BLaER1 treated with 17β-estradiol and CSF1 and Interleukin-3, amounts not matched to agents 10 nM and 100 nM (cell line): ENCODE data around the gene KCNH5.
"Not testable (repeated sequence)": the region's sequence is repeated elsewhere in the genome, so short reads cannot be mapped to it uniquely, and the experiment has no call there.

Source experiments
- H3K27ac ChIP-seq, 11 experiments: shearing (Covaris generic); formaldehyde crosslinking; 2 replicates each; pipeline ENCODE4 v1.8.1; 2022
- H3K27me3 ChIP-seq, 11 experiments: shearing (Covaris generic); formaldehyde crosslinking; 2 replicates each; pipeline ENCODE4 v1.8.1; 2022
- H3K36me3 ChIP-seq, 11 experiments: shearing (Covaris generic); formaldehyde crosslinking; 2 replicates each; pipeline ENCODE4 v1.8.1; 2022
- H3K4me1 ChIP-seq, 10 experiments: shearing (Covaris generic); formaldehyde crosslinking; 2 replicates each; pipeline ENCODE4 v1.8.1; 2022
- H3K4me2 ChIP-seq, 11 experiments: shearing (Covaris generic); formaldehyde crosslinking; 2 replicates each; pipeline ENCODE4 v1.8.1; 2022
- H3K4me3 ChIP-seq, 10 experiments: shearing (Covaris generic); formaldehyde crosslinking; 2 replicates each; pipeline ENCODE4 v1.8.1; 2022
- H3K9ac ChIP-seq, 11 experiments: shearing (Covaris generic); formaldehyde crosslinking; 2 replicates each; pipeline ENCODE4 v1.8.1; 2022
- H3K9me3 ChIP-seq, 11 experiments: shearing (Covaris generic); formaldehyde crosslinking; replicated peaks in 1 of 11; 2 replicates each; pipeline ENCODE4 v1.8.1; 2022
- H4K20me1 ChIP-seq, 11 experiments: shearing (Covaris generic); formaldehyde crosslinking; 2 replicates each; pipeline ENCODE4 v1.8.1; 2022
- Cebpa-rat ChIP-seq, 11 experiments: shearing (Covaris generic); IDR thresholded peaks; 2 replicates each; pipeline ENCODE4 v1.8.1; 2022

KCNH5 gene

DNA sequence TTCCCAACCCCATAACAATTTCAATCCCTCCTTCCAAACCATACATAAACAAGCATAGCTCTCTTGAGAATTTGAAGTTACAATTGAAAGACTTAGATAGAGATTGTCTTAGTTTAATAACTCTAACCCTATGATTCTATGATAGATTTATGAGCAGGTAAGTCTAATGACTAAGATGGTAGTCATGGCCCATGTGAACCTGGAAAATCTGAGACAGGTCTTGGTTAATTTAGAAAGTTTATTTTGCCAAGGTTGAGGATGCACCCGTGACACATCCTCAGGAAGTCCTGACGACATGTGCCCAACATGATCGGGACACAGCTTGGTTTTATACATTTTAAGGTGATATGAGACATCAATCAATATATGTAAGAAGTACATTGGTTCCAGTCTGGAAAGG is 248.8 kb downstream of the KCNH5 start:
- Histone ChIP-seq H3K4me2 (no peak overlapping the region), H3K27me3 (no peaks in the 10 kb centered on the region), H4K20me1 (no peaks in the 10 kb centered on the region), H3K4me3 (no peak overlapping the region), H3K9me3 (no peaks in the 10 kb centered on the region), H3K4me1 (no peaks in the 10 kb centered on the region), H3K9ac (no peak overlapping the region), H3K36me3 (no peaks in the 10 kb centered on the region), H3K27ac (no peak overlapping the region)
- no peak for TF ChIP-seq Cebpa-rat (IDR thresholded peaks at IDR 0.05)

DNA sequence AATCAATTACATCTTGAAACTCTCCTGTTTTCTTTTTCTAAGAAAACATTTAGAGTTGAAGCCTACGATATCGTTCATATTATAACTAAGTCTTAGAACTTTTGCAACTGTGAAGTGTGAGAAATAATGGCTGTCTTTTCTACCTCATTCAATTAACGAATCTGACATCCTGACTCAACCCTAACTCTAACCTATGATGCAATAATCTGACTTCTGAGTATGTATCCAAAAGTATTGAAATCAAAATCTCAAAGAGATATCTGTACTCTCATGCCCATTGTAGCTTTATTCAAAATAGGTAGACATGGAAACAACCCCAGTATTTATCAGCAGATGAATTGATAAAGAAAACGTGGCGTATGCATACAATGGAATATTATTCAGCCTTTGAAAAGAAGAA is 252.7 kb downstream of the KCNH5 start:
- Histone ChIP-seq H4K20me1 (no peaks in the 10 kb centered on the region), H3K9ac (no peak overlapping the region), H3K27me3 (no peaks in the 10 kb centered on the region), H3K27ac (no peak overlapping the region), H3K4me3 (no peak overlapping the region), H3K4me1 (no peaks in the 10 kb centered on the region), H3K9me3 (peaks cover 0 to 14% (median 0%) of the 10 kb centered on the region in 11 experiments; a peak in 5 of 22 replicates), H3K36me3 (no peaks in the 10 kb centered on the region), H3K4me2 (no peak overlapping the region)
- TF ChIP-seq Cebpa-rat (IDR thresholded peaks at IDR 0.05) = 0 out of 22 replicates have a peak, but pooled peaks of 1 of the 11 experiments have one; percentile 26

DNA sequence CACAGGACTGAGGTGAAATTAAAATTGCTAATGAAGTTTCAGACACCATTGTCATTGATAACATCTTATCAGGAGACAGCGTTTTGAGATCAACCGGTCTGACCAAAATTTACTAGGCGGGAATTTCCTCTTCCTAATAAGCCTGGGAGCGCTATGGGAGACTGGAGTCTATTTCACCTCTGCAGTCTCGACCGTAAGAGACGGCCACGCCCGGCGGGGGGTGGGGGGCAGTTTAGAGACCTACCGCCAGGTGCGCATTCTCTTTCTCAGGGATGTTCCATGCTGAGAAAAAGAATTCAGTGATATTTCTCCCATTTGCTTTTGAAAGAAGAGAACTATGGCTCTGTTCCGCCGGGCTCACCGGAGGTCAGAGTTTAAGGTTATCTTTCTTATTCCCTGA is 263.9 kb downstream of the KCNH5 start:
- peaks cover 4 to 14% (median 11%) of the 10 kb centered on the region in 11 experiments; a peak in 15 of 22 replicates for H3K9me3 ChIP-seq
- not testable (repeated sequence) for H3K27me3 ChIP-seq, H3K4me3 ChIP-seq, H3K9ac ChIP-seq, H3K27ac ChIP-seq, H3K4me2 ChIP-seq, H3K4me1 ChIP-seq, H3K36me3 ChIP-seq, H4K20me1 ChIP-seq

DNA sequence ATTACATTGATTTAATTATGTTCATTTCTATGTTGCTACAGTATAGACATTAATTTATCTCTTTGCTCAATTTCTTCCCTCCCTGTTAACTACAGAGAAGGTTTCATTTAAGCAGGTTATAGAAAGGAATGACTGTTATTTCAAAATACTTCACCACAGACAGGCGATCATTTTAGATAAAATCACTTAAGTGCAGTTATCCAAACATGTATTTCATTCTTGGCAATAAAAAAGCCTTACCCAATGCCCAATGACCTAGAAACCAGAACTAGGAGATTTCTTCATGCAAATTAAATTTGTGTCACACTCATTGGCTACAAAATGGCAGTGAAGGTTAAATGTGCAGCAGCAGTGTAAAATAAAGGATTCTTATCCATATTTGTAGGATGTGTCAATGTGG is 266.4 kb downstream of the KCNH5 start:
- no peaks in the 10 kb centered on the region for H3K27me3 ChIP-seq
- H3K9me3 ChIP-seq = peaks cover 4 to 14% (median 11%) of the 10 kb centered on the region in 11 experiments; a peak in 15 of 22 replicates
- no peak overlapping the region for H3K4me2 ChIP-seq

DNA sequence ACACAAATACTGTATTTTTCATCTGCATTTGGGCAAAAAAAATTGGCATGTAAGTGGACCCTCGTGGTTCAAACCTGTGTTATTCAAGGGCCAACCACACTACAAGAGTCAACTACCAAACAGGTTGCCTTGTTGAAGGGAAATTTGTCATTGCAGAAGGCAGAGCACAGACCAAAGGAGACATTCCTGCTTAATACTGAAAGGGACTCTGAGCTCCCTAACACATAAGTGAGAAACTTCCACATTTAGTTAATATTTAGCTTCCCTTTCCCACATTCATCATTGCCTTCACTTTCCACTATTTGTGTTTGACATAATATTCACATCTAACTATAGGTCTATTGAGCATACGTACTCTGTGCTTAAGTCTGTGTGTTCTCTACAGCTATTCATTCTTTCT is 266.9 kb downstream of the KCNH5 start:
- Histone ChIP-seq H3K4me1 (no peaks in the 10 kb centered on the region), H3K27ac (no peak overlapping the region), H4K20me1 (no peaks in the 10 kb centered on the region), H3K4me2 (no peak overlapping the region), H3K9ac (no peak overlapping the region), H3K4me3 (no peak overlapping the region), H3K36me3 (no peaks in the 10 kb centered on the region), H3K27me3 (no peaks in the 10 kb centered on the region), H3K9me3 (peaks cover 4 to 14% (median 11%) of the 10 kb centered on the region in 11 experiments; a peak in 15 of 22 replicates)
- TF ChIP-seq Cebpa-rat (IDR thresholded peaks at IDR 0.05) = no peak

More for the DNA sequence above, 266.4 kb downstream of the KCNH5 start:
- Histone ChIP-seq H3K27ac (no peak overlapping the region), H4K20me1 (no peaks in the 10 kb centered on the region), H3K4me3 (no peak overlapping the region), H3K36me3 (no peaks in the 10 kb centered on the region), H3K4me1 (no peaks in the 10 kb centered on the region), H3K9ac (no peak overlapping the region)
- TF ChIP-seq Cebpa-rat (IDR thresholded peaks at IDR 0.05) = no peak

DNA sequence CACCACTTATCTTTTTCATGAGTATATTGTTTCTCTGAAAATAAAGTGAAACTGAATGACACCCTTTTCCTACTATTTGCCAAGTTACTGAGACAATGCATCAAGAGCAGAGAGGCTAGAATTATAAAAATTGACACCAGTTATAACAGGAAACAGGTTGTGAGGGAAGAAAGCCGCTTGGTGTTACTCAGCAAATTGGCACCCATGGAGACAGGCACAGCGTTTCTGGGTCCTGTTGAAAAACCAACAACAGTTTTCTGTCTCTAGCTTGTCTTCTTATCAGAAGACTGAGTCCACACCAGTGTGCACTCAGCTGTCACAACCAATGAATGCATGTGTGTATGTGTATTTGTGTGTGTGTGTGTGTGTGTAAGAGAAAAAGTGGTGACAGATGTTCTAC is 267.7 kb downstream of the KCNH5 start:
- no peaks in the 10 kb centered on the region for H3K27me3 ChIP-seq
- H4K20me1 ChIP-seq = no peaks in the 10 kb centered on the region
- no peaks in the 10 kb centered on the region for H3K4me1 ChIP-seq
- no peak for TF ChIP-seq Cebpa-rat (IDR thresholded peaks at IDR 0.05)
- no peaks in the 10 kb centered on the region for H3K36me3 ChIP-seq
- peaks cover 4 to 14% (median 11%) of the 10 kb centered on the region in 11 experiments; a peak in 15 of 22 replicates for H3K9me3 ChIP-seq
- no peak overlapping the region for H3K27ac ChIP-seq
- no peak overlapping the region for H3K4me3 ChIP-seq
- H3K9ac ChIP-seq = no peak overlapping the region
- no peak overlapping the region for H3K4me2 ChIP-seq

DNA sequence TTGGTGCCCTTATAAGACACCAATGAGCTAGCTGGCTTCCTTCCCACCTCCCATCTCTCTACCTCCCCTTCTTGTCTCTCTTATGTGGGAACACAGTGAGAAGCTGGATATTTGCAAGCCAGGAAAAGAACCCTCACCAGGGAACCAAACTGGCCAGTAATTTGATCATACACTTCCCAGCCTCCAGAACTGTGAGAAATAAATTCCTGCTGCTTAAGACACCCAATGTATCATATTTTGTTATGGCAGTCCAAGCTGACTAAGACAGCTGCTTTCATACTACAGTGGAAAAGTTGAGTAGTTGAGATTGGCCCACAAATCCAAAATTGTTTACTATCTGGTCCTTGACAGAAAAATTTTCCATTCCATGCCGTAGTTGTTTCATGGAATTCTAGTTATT is 269.0 kb downstream of the KCNH5 start:
- Histone ChIP-seq H3K9ac (no peak overlapping the region), H3K27ac (no peak overlapping the region), H3K4me2 (no peak overlapping the region), H4K20me1 (no peaks in the 10 kb centered on the region), H3K36me3 (no peaks in the 10 kb centered on the region), H3K27me3 (no peaks in the 10 kb centered on the region), H3K4me3 (no peak overlapping the region), H3K9me3 (peaks cover under 1 to 11% (median 8%) of the 10 kb centered on the region in 11 experiments; a peak in 15 of 22 replicates), H3K4me1 (no peaks in the 10 kb centered on the region)
- TF ChIP-seq Cebpa-rat (IDR thresholded peaks at IDR 0.05) = no peak

DNA sequence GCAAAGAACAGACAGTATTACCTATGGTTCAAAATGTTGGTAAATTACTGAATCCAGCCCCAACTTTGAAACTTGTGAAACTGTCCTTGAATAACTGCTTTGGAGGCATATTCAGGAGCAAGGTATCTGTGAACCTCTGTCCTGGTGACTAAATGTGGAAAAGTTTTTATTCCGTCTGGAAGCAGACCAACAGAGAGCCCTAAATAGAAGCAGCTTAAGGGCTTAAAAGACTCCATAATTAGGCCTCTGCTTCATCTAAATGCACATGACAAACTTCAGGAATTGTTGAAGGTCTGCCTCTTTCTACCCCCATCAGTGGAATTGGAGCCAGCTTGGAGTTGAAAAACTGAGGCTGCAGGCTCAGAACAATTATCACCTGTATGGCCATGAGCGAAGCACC is 276.5 kb downstream of the KCNH5 start:
- H3K9me3 ChIP-seq = no peaks in the 10 kb centered on the region
- H3K36me3 ChIP-seq = no peaks in the 10 kb centered on the region
- H3K4me1 ChIP-seq = no peaks in the 10 kb centered on the region
- H3K9ac ChIP-seq = no peak overlapping the region
- no peaks in the 10 kb centered on the region for H3K27me3 ChIP-seq
- no peaks in the 10 kb centered on the region for H4K20me1 ChIP-seq
- TF ChIP-seq Cebpa-rat (IDR thresholded peaks at IDR 0.05) = no peak
- no peak overlapping the region for H3K4me2 ChIP-seq
- no peak overlapping the region for H3K4me3 ChIP-seq
- H3K27ac ChIP-seq = no peak overlapping the region

DNA sequence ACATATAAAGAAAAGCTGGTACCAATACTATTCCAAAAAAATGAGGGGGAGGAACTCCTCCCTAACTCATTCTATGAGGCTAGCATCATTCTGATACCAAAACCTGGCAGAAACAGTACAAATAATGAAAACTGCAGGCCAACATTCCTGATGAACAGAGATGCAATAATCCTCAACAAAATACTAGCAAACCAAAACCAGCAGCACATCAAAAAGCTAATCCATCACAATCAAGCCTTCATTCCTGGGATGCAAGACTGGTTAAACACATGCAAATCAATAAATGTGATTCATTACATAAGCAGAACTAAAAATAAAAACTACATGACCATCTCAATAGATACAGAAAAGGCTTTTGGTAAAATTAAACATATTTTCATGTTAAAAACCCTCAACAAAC is 281.3 kb downstream of the KCNH5 start:
- Histone ChIP-seq H3K9me3 (no peaks in the 10 kb centered on the region), H3K27me3 (no peaks in the 10 kb centered on the region), H3K4me1 (no peaks in the 10 kb centered on the region), H4K20me1 (no peaks in the 10 kb centered on the region), H3K4me2 (no peak overlapping the region), H3K27ac (no peak overlapping the region), H3K36me3 (no peaks in the 10 kb centered on the region), H3K9ac (no peak overlapping the region), H3K4me3 (no peak overlapping the region)
- TF ChIP-seq Cebpa-rat (IDR thresholded peaks at IDR 0.05) = no peak

DNA sequence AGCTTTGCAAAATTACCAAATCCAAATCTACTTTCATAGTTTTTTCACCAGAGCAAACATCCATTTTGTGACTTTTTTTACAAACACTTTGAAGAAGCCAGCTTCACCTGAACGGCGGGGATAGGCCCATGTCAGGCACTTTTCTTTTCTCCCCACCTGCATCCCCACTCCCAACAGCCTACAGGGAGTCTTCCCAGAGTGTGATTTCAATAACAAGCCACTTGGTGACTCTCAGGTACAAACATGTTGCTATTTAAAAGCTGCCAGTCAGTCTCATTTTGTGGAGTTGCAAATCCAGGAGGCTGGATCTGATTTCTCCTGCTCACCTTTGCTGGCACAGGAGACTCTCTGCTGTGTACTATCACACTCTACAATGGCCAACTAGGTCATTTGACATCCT is 285.5 kb downstream of the KCNH5 start:
- Histone ChIP-seq H3K4me3 (no peak overlapping the region), H3K36me3 (no peaks in the 10 kb centered on the region), H3K4me1 (no peaks in the 10 kb centered on the region), H3K4me2 (no peak overlapping the region), H3K27ac (no peak overlapping the region), H3K9ac (no peak overlapping the region), H3K27me3 (no peaks in the 10 kb centered on the region), H4K20me1 (no peaks in the 10 kb centered on the region), H3K9me3 (peaks cover 0 to 11% (median 6%) of the 10 kb centered on the region in 11 experiments; a peak in 8 of 22 replicates)
- no peak for TF ChIP-seq Cebpa-rat (IDR thresholded peaks at IDR 0.05)

DNA sequence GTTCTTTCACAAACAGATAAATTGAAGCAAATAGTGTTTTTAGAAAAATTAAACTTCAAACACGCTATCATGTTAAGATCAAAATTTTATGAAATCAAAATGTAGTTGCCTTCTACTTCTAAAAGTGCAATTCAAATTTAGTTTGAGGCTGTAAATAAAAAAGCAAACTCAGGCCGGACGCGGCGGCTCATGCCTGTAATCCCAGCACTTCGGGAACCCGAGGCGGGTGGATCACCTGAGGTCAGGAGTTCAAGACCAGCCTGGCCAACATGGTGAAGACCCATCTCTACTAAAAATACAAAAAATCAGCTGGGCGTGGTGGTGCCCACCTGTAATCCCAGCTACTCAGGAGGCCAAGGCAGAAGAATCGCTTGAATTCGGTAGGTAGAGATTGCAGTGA is 298.4 kb downstream of the KCNH5 start:
- not testable (repeated sequence) for H3K27ac ChIP-seq, H3K27me3 ChIP-seq, H3K9ac ChIP-seq, H3K4me2 ChIP-seq, H4K20me1 ChIP-seq, H3K4me3 ChIP-seq, H3K36me3 ChIP-seq, H3K9me3 ChIP-seq
- peaks cover 0 to 16% (median 2%) of the 10 kb centered on the region in 10 experiments; a peak in 5 of 20 replicates for H3K4me1 ChIP-seq
